Measurements from ENCODE around the gene PEX11G.

DNA sequence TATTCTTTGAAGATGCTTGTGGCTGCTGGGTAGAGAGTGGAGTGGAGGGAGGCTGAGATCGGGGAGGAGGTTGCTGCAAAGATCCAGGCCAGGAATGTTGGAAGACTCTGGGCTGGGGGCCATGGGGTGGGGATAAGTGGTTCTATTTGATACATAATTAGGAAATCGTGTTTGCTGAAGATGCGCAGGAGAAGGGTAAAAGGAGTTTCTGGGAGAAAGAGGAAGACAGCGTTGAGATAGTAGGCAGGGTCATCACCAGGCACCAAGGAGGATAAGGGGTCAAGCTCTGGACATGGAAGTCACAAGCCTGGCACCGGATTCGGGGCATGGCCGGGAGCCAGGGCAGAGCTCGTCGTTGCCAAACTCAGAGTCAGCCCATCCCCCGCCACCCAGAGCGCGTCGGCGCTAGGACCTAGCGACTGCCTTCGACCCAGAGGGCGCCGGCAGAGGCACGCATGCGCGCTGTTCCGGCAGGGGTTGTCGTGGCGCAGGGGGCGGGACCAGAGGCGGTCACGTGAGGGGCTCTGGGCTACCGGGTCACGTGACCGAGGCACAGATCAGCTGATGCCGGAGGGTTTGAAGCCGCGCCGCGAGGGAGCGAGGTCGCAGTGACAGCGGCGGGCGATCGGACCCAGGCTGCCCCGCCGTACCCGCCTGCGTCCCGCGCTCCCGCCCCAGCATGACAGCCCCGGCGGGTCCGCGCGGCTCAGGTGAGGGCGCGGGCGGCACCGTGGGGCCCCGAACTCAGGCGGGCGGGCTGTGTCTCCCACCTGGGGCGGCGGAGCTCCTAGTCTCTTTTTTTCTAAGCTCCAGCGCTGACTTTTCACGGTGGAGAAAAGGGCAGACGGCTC is 33.5 kb upstream of the PEX11G start, which contains the start of gene MCOLN1:
- TF ChIP-seq, protein P1, sequence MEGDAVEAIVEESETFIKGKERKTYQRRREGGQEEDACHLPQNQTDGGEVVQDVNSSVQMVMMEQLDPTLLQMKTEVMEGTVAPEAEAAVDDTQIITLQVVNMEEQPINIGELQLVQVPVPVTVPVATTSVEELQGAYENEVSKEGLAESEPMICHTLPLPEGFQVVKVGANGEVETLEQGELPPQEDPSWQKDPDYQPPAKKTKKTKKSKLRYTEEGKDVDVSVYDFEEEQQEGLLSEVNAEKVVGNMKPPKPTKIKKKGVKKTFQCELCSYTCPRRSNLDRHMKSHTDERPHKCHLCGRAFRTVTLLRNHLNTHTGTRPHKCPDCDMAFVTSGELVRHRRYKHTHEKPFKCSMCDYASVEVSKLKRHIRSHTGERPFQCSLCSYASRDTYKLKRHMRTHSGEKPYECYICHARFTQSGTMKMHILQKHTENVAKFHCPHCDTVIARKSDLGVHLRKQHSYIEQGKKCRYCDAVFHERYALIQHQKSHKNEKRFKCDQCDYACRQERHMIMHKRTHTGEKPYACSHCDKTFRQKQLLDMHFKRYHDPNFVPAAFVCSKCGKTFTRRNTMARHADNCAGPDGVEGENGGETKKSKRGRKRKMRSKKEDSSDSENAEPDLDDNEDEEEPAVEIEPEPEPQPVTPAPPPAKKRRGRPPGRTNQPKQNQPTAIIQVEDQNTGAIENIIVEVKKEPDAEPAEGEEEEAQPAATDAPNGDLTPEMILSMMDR (conservative IDR thresholded peaks at IDR 0.05; ENCODE audit: low read length), result no peak
- no peak for TF ChIP-seq EZH2phosphoT487 (IDR thresholded peaks at IDR 0.05; ENCODE audit: borderline replicate concordance)
